Measurements from ENCODE around the gene AAR2. TPM values are rescaled to one million over a fixed set of nuclear protein-coding genes. Genes with fewer than 3 reads are reported as not detected.

The AAR2 gene
- total and polyA plus RNA-seq, 2 donors from 2014 or later, result 27.8 to 29.7 TPM

DNA sequence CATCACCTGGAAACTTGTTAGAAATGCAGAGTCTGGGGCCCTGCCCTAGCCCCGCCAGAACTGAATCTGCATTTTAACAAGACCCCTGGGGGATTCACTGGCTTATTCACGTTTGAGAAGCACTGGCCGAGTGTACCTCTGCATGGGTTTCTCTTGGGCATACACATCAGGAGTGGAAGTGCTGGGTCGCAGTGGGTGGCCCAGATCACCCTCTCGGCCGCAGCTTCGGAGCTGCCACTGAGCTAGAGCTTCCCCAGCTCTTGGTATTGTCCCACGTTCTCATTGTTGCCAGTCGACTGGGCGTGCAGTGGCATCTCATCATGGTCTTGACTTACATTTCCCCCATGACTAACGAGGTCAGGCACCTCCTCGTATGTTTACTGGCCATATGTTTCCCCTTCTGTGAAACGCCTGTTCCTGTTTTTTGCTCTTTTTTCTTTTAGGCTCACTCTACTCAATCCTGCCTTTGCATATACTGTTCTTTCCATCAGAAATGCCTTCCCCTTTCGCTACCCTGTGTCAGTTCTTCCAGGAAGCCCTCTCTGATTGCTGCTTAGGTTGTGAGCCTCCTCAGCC lies 66.8 kb downstream of the AAR2 start:
- H3K36me3 ChIP-seq (ENCODE audit: control insufficient read depth in 2 of 3, insufficient read depth in 3 of 3, low read length in 3 of 3), result no peaks in the 10 kb centered on the region
- no peak for TF ChIP-seq CTCF (IDR thresholded peaks at IDR 0.05; ENCODE audit: borderline replicate concordance, extremely low read depth, insufficient read depth)
- DNase-seq, result no peak
- no peak overlapping the region for H3K27ac ChIP-seq (ENCODE audit: low read depth in 2 of 2, low read length in 2 of 2)
- peaks cover 23% of the 10 kb centered on the region for H3K27me3 ChIP-seq (ENCODE audit: control insufficient read depth, insufficient read depth, low read length)
- FAIRE-seq, result no peak
- intact Hi-C loops (cut with DNase I), result no loop called here
- peaks cover 0 to 2% (median 0%) of the 10 kb centered on the region in 3 donors for H3K4me1 ChIP-seq (ENCODE audit: control insufficient read depth in 2 of 3, insufficient read depth in 2 of 3, low read depth in 1 of 3, low read length in 3 of 3)
- no peak overlapping the region for H3K4me3 ChIP-seq (ENCODE audit: low read length in 3 of 3)
- H3K9ac ChIP-seq (ENCODE audit: low read length in 3 of 3), result no peak overlapping the region
- no peaks in the 10 kb centered on the region for H3K9me3 ChIP-seq (ENCODE audit: control insufficient read depth in 2 of 3, insufficient read depth in 1 of 3, low read length in 3 of 3)

DNA sequence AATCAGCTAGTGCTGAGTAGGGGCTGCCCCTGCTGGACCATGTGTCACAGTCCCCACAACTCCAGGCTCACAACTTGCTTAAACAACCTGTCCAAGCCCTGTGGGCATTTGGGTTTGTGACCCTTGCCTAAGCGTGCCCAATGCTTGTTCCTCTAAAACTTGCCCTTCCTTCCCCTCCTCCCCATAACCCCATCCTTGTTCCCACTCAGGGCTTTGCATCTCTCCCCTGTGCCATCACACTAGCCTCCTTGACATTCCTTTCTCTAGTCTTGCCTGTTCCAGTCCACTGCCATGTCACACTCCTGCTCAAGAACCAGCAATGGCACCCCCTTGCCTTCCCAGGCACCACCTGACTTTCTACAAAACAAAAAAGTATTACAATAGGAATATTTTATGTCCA lies 67.6 kb downstream of the AAR2 start:
- FAIRE-seq (no peak), DNase-seq (no peak)
- no peaks in the 10 kb centered on the region for H3K9me3 ChIP-seq (ENCODE audit: control insufficient read depth in 2 of 3, insufficient read depth in 1 of 3, low read length in 3 of 3)
- TF ChIP-seq CTCF (IDR thresholded peaks at IDR 0.05; ENCODE audit: borderline replicate concordance, extremely low read depth, insufficient read depth), result no peak
- H3K36me3 ChIP-seq (ENCODE audit: control insufficient read depth in 2 of 3, insufficient read depth in 3 of 3, low read length in 3 of 3), result no peaks in the 10 kb centered on the region
- no peak overlapping the region for H3K27ac ChIP-seq (ENCODE audit: low read depth in 2 of 2, low read length in 2 of 2)
- intact Hi-C loops (cut with DNase I), result no loop called here
- peaks cover 0 to 2% (median 0%) of the 10 kb centered on the region in 3 donors for H3K4me1 ChIP-seq (ENCODE audit: control insufficient read depth in 2 of 3, insufficient read depth in 2 of 3, low read depth in 1 of 3, low read length in 3 of 3)
- H3K9ac ChIP-seq (ENCODE audit: low read length in 3 of 3), result no peak overlapping the region
- peaks cover 23% of the 10 kb centered on the region for H3K27me3 ChIP-seq (ENCODE audit: control insufficient read depth, insufficient read depth, low read length)
- no peak overlapping the region for H3K4me3 ChIP-seq (ENCODE audit: low read length in 3 of 3)

DNA sequence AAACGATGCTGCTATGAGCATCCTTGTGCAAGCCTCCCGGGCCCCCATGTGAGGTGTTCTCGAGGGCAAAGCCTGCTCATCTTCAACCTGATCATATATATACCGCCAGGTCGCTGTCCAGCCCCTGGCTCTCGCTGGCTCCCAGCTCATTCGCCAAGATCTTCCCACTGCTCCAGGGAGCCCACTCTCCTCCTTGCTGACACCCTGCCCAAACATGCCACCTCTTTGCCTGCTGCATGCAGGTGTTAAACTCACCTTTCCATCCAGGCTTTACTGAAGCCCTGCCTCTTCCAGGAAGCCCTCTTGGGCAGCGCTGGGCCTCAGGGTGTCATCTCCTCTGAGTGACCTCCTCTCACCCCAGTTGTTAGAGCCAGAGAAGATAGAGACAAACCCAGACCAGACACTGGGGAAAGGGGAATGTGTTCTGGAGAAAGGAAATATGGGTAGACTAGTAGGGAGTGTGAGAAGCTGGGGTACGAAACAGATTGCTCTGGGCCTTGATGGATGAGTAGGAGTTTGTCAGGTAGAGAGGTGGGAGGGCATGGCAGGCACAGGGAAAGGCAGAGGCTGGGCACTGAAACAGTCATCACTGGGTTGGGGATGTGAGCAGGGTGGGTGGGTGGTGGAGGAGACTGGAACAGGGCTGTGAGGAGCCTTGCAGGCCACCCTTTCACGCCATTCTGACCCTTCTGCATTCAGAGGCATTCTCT lies 68.7 kb downstream of the AAR2 start:
- H3K9ac ChIP-seq (ENCODE audit: low read length in 3 of 3), result no peak overlapping the region
- no peak for TF ChIP-seq CTCF (IDR thresholded peaks at IDR 0.05; ENCODE audit: borderline replicate concordance, extremely low read depth, insufficient read depth)
- H3K9me3 ChIP-seq (ENCODE audit: control insufficient read depth in 2 of 3, insufficient read depth in 1 of 3, low read length in 3 of 3), result no peaks in the 10 kb centered on the region
- intact Hi-C loops (cut with DNase I), result no loop called here
- no peak overlapping the region for H3K27ac ChIP-seq (ENCODE audit: low read depth in 2 of 2, low read length in 2 of 2)
- DNase-seq (peak in 2 of 5 donors; percentile 15 to 23), FAIRE-seq (no peak)
- peaks cover 23% of the 10 kb centered on the region for H3K27me3 ChIP-seq (ENCODE audit: control insufficient read depth, insufficient read depth, low read length)
- peaks cover 0 to 2% (median 0%) of the 10 kb centered on the region in 3 donors for H3K4me1 ChIP-seq (ENCODE audit: control insufficient read depth in 2 of 3, insufficient read depth in 2 of 3, low read depth in 1 of 3, low read length in 3 of 3)
- H3K36me3 ChIP-seq (ENCODE audit: control insufficient read depth in 2 of 3, insufficient read depth in 3 of 3, low read length in 3 of 3), result no peaks in the 10 kb centered on the region
- no peak overlapping the region for H3K4me3 ChIP-seq (ENCODE audit: low read length in 3 of 3)
